GM18951 (cell line): ENCODE measurements around the gene BSDC1.

Source experiments
- POLR2A ChIP-seq: IDR thresholded peaks from 4 replicates; pipeline ENCODE4 v1.6.1; 2011; ENCODE audit warnings: mild to moderate bottlenecking; ENCODE audit not compliant: insufficient read length, insufficient read depth; ENCODE audit errors: extremely low read depth
- in situ Hi-C: fragments of 300-500 bp; cut with MboI; formaldehyde crosslinking; loops from one replicate; pipeline ENCODE4 v1.12.0; 2022; ENCODE audit warnings: low sequenced_read_pairs, mixed read lengths, inconsistent platforms; ENCODE audit not compliant: unreplicated experiment

The BSDC1 gene

GRCh38 chr1:32386676-32387392, 7.4 kb downstream of the BSDC1 start:
- in situ Hi-C loops, result no loop called here
- no peak for TF ChIP-seq POLR2A

GRCh38 chr1:32380057-32380456, 14.2 kb downstream of the BSDC1 start:
- TF ChIP-seq POLR2A, result no peak
- in situ Hi-C loops, result no loop called here

- TF ChIP-seq POLR2A, result no peak
- in situ Hi-C loops, result no loop called here
Measured at GRCh38 chr1:32377541-32378220, 16.6 kb downstream of the BSDC1 start.

DNA sequence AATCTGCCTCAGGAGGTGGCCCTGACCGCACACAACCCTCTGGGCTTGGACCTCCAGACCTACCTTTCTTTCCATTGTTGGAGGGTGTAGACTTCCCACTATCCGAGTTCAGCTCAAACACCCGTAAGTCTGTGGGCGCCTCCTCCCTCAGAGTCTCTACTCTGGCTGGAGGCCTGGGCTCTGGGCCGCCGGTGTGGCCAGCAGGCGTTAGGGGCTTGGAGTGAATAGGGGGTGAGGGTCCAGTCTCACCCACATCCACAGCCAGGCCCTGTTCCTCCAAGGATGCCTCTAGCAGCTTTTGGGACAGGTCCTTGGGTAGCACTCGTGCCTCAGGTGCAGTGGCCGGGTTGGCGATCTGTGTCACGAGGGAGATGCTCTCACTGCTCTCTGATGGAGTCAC, 18.0 kb downstream of the BSDC1 start:
- no peak for TF ChIP-seq POLR2A
- in situ Hi-C loops, result no loop called here

GRCh38 chr1:32373996-32374592, 20.1 kb downstream of the BSDC1 start:
- in situ Hi-C loops, result no loop called here
- TF ChIP-seq POLR2A, result no peak

DNA sequence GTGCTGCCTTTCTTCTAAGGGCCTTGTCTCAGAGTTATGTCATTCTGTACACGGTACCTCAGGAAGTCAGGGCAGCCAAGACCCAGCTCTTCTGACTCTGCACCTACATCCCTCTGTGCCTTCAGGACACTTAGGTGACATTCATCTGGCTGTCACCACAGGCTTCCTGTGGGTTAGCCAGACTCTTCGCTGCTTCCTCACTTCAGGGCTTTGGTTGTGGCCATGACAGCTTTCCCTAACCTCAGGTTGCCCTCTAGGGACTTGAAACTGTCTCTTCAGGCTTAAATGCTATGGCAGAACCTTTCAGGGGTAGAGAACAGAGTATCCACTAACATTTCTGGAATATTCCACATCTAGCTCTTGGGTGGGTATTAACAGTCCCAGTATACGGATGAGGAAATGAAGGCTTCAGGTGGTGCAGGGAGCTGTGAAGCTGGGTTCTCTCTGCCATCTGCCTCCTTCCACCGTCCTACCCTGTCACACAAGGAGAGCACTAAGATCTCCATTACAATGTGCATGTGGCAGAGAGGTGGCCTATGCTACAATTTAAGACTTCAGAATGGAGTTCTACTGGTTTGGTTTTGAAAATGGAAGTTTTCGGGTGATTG, 22.0 kb downstream of the BSDC1 start:
- TF ChIP-seq POLR2A, result no peak
- in situ Hi-C loops, result no loop called here

- no peak for TF ChIP-seq POLR2A
- in situ Hi-C loops, result no loop called here
Measured at GRCh38 chr1:32367912-32368635, 26.2 kb downstream of the BSDC1 start.

GRCh38 chr1:32365445-32365844, 28.8 kb downstream of the BSDC1 start:
- no peak for TF ChIP-seq POLR2A
- in situ Hi-C loops, result no loop called here

- in situ Hi-C loops, result no loop called here
- TF ChIP-seq POLR2A, result no peak
Measured at GRCh38 chr1:32364836-32365235, 29.4 kb downstream of the BSDC1 start.

- no peak for TF ChIP-seq POLR2A
- in situ Hi-C loops, result no loop called here
Measured at GRCh38 chr1:32363713-32364112, 30.5 kb downstream of the BSDC1 start.

- TF ChIP-seq POLR2A, result no peak
Measured at GRCh38 chr1:32362474-32363313, 31.5 kb downstream of the BSDC1 start, which contains the start of the genes FAM229A and TSSK3. Gene FAM229A, minus strand, starts transcription at chr1:32362485. Its CDS starts 394 bp downstream, at chr1:32362091. Gene TSSK3, plus strand, starts transcription at chr1:32362539. Its CDS starts 163 bp downstream, at chr1:32362702.

More at GRCh38 chr1:32362474-32363313, 31.5 kb downstream of the BSDC1 start, which contains the start of the genes FAM229A and TSSK3:
- in situ Hi-C loops, result no loop called here
